ENCODE results near the gene TMEM150B.

DNA sequence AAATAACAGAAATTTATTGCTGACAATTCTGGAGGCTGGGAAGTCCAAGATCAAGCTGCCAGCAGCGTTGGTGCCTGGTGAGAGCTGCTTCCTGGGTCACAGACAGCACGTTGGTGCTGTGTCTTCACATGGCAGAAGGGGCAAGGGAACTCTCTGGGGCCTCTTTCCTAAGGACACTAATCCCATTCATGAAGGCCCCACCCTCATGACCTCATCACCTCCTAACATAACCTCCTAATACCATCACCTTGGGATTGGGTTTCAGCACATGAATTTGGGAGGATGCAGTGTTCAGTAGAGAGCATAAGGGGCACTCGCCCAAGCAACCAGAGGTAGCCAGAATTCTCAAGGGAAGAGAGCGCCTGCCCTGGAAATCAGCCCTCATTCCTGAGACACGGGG lies 15.7 kb downstream of the TMEM150B start:
- TF ChIP-seq CTCF (IDR thresholded peaks at IDR 0.05; ENCODE audit: low read depth, low read length, poor library complexity, severe bottlenecking) (no peak), EZH2phosphoT487 (IDR thresholded peaks at IDR 0.05; ENCODE audit: borderline replicate concordance, low read length) (no peak)

Data from DOHH2 (cell line).